HEK293 (cell line): ENCODE results near the gene IL2RG.

ENCODE experiments used
- CTCF ChIA-PET: fragments of 350-600 bp; formaldehyde crosslinking; extraction: SDS; loops from one replicate; lab custom pipeline; 2021; ENCODE audit warnings: antibody characterized with exemption; lab: Yijun Ruan, JAX
- POLR2A ChIA-PET: fragments of 300-600 bp; formaldehyde crosslinking; extraction: SDS; loops from one replicate; lab custom pipeline; 2020; ENCODE audit warnings: antibody characterized with exemption, inconsistent platforms; lab: Yijun Ruan, JAX
- H3K27ac ChIP-seq: fragments of 200-500 bp; sonication (Bioruptor generic); 2 replicates; pipeline ENCODE4 v1.5.1; 2014; ENCODE audit warnings: low read depth, low read length, control low read depth, inconsistent platforms; ENCODE audit errors: extremely low read depth
- H3K36me3 ChIP-seq, 2 experiments: fragments of 200-500 bp in 1 of 2; sonication (Bioruptor generic) in 1 of 2; 1 replicate in 1 of 2; 2 replicates in 1 of 2; pipeline ENCODE4 v1.5.1; 2014 to 2017; ENCODE audit warnings: inconsistent platforms in 2 of 2, low read length in 2 of 2; ENCODE audit not compliant: control insufficient read depth in 2 of 2, insufficient read depth in 1 of 2
- H3K4me1 ChIP-seq: fragments of 200-500 bp; sonication (Bioruptor generic); 2 replicates; pipeline ENCODE4 v1.5.1; 2014; ENCODE audit warnings: mild to moderate bottlenecking, low read length, inconsistent platforms; ENCODE audit not compliant: control insufficient read depth, insufficient read depth
- H3K4me3 ChIP-seq: 2 replicates; pipeline ENCODE4 v1.5.1; 2011; ENCODE audit warnings: low read depth, mild to moderate bottlenecking, control low read depth, low read length, moderate library complexity
- H3K9me3 ChIP-seq: fragments of 200-500 bp; sonication (Bioruptor generic); 2 replicates; pipeline ENCODE4 v1.5.1; 2014; ENCODE audit warnings: low read depth, low read length, inconsistent platforms; ENCODE audit not compliant: control insufficient read depth, insufficient read depth
- KLF16 ChIP-seq: fragments of 450-650 bp; formaldehyde crosslinking; IDR thresholded peaks from 2 replicates; pipeline ENCODE4 v1.5.1; 2017; ENCODE audit warnings: missing biosample characterization, missing genetic modification characterization
- MYNN ChIP-seq: fragments of 450-650 bp; formaldehyde crosslinking; IDR thresholded peaks from 2 replicates; pipeline ENCODE4 v1.5.1; 2016; ENCODE audit warnings: missing biosample characterization, missing genetic modification characterization, borderline replicate concordance
- PATZ1 ChIP-seq: fragments of 450-650 bp; formaldehyde crosslinking; IDR thresholded peaks from 2 replicates; pipeline ENCODE4 v1.5.1; 2016; ENCODE audit warnings: missing biosample characterization, missing genetic modification characterization
- TRIM28 ChIP-seq: IDR thresholded peaks from 2 replicates; pipeline ENCODE4 v1.6.1; 2011; ENCODE audit warnings: low read length, control low read depth, borderline replicate concordance
- WT1 ChIP-seq: fragments of 450-650 bp; formaldehyde crosslinking; IDR thresholded peaks from 2 replicates; pipeline ENCODE4 v1.5.1; 2016; ENCODE audit warnings: missing biosample characterization, missing genetic modification characterization
- ZNF157 ChIP-seq: fragments of 450-650 bp; formaldehyde crosslinking; IDR thresholded peaks from 2 replicates; pipeline ENCODE4 v1.5.1; 2016; ENCODE audit warnings: missing biosample characterization, missing genetic modification characterization
- ZNF174 ChIP-seq: fragments of 450-650 bp; formaldehyde crosslinking; IDR thresholded peaks from 2 replicates; pipeline ENCODE4 v1.5.0; 2017; ENCODE audit warnings: missing biosample characterization, mild to moderate bottlenecking, missing genetic modification characterization
- ZNF23 ChIP-seq: fragments of 450-650 bp; formaldehyde crosslinking; IDR thresholded peaks from 2 replicates; pipeline ENCODE4 v1.5.1; 2016; ENCODE audit warnings: missing biosample characterization, missing genetic modification characterization, borderline replicate concordance
- ZNF350 ChIP-seq: fragments of 450-650 bp; formaldehyde crosslinking; IDR thresholded peaks from 2 replicates; pipeline ENCODE4 v1.5.0; 2017; ENCODE audit warnings: missing biosample characterization, mild to moderate bottlenecking, missing genetic modification characterization
- ZNF362 ChIP-seq: fragments of 450-650 bp; formaldehyde crosslinking; IDR thresholded peaks from 2 replicates; pipeline ENCODE4 v1.5.1; 2016; ENCODE audit warnings: missing biosample characterization, missing genetic modification characterization
- ZNF48 ChIP-seq: fragments of 450-650 bp; formaldehyde crosslinking; IDR thresholded peaks from 2 replicates; pipeline ENCODE4 v1.5.1; 2016; ENCODE audit warnings: missing biosample characterization, missing genetic modification characterization
- ZNF501 ChIP-seq: fragments of 450-650 bp; formaldehyde crosslinking; IDR thresholded peaks from 2 replicates; pipeline ENCODE4 v1.5.1; 2016; ENCODE audit warnings: missing biosample characterization, missing genetic modification characterization
- ZNF529 ChIP-seq: fragments of 450-650 bp; formaldehyde crosslinking; IDR thresholded peaks from 2 replicates; pipeline ENCODE4 v1.5.1; 2017; ENCODE audit warnings: missing genetic modification characterization, missing biosample characterization; ENCODE audit not compliant: insufficient replicate concordance
- ZNF548 ChIP-seq: fragments of 450-650 bp; formaldehyde crosslinking; IDR thresholded peaks from 2 replicates; pipeline ENCODE4 v1.5.1; 2016; ENCODE audit warnings: missing biosample characterization, missing genetic modification characterization
- ZNF610 ChIP-seq: fragments of 450-650 bp; formaldehyde crosslinking; IDR thresholded peaks from 2 replicates; pipeline ENCODE4 v1.5.1; 2016; ENCODE audit warnings: missing biosample characterization, missing genetic modification characterization, borderline replicate concordance
- ZNF623 ChIP-seq: fragments of 450-650 bp; formaldehyde crosslinking; IDR thresholded peaks from 2 replicates; pipeline ENCODE4 v1.5.1; 2016; ENCODE audit warnings: missing biosample characterization, missing genetic modification characterization
- ZNF837 ChIP-seq: fragments of 450-650 bp; formaldehyde crosslinking; IDR thresholded peaks from 2 replicates; pipeline ENCODE4 v1.5.1; 2016; ENCODE audit warnings: missing biosample characterization, missing genetic modification characterization
- ZSCAN30 ChIP-seq: fragments of 450-650 bp; IDR thresholded peaks from 2 replicates; pipeline ENCODE4 v1.5.1; 2018; ENCODE audit warnings: missing biosample characterization, mild to moderate bottlenecking, missing genetic modification characterization, moderate library complexity
- TF ChIP-seq, protein P1 (sequence below): fragments of 450-650 bp; formaldehyde crosslinking; IDR thresholded peaks from 2 replicates; pipeline ENCODE4 v1.5.1; 2016; ENCODE audit warnings: missing biosample characterization, missing genetic modification characterization
- TF ChIP-seq, protein P2 (sequence below): IDR thresholded peaks from 2 replicates; pipeline ENCODE4 v1.6.1; 2011; ENCODE audit warnings: mild to moderate bottlenecking, low read depth, low read length, borderline replicate concordance

The IL2RG gene

GRCh38 chrX:71148278-71148663 is 36.9 kb upstream of the IL2RG start:
- Histone ChIP-seq H3K4me3 (no peak overlapping the region), H3K27ac (no peak overlapping the region), H3K4me1 (no peaks in the 10 kb centered on the region), H3K36me3 (peaks cover 0 to 8% of the 10 kb centered on the region in 2 experiments; a peak in 1 of 3 replicates), H3K9me3 (no peaks in the 10 kb centered on the region)
- TF ChIP-seq ZNF501 (tag by site-specific recombination) (no peak), MYNN (no peak), ZNF174 (no peak), ZNF548 (tag by site-specific recombination) (no peak), TRIM28 (no peak), ZNF610 (tag by site-specific recombination) (no peak), ZSCAN30 (tag by site-specific recombination) (no peak), ZNF23 (tag by site-specific recombination) (no peak), WT1 (no peak), KLF16 (no peak), PATZ1 (tag by site-specific recombination) (no peak), ZNF48 (no peak), ZNF529 (tag by site-specific recombination) (no peak), ZNF837 (tag by site-specific recombination) (no peak), ZNF350 (tag by site-specific recombination) (no peak)
- TF ChIP-seq, protein P1, sequence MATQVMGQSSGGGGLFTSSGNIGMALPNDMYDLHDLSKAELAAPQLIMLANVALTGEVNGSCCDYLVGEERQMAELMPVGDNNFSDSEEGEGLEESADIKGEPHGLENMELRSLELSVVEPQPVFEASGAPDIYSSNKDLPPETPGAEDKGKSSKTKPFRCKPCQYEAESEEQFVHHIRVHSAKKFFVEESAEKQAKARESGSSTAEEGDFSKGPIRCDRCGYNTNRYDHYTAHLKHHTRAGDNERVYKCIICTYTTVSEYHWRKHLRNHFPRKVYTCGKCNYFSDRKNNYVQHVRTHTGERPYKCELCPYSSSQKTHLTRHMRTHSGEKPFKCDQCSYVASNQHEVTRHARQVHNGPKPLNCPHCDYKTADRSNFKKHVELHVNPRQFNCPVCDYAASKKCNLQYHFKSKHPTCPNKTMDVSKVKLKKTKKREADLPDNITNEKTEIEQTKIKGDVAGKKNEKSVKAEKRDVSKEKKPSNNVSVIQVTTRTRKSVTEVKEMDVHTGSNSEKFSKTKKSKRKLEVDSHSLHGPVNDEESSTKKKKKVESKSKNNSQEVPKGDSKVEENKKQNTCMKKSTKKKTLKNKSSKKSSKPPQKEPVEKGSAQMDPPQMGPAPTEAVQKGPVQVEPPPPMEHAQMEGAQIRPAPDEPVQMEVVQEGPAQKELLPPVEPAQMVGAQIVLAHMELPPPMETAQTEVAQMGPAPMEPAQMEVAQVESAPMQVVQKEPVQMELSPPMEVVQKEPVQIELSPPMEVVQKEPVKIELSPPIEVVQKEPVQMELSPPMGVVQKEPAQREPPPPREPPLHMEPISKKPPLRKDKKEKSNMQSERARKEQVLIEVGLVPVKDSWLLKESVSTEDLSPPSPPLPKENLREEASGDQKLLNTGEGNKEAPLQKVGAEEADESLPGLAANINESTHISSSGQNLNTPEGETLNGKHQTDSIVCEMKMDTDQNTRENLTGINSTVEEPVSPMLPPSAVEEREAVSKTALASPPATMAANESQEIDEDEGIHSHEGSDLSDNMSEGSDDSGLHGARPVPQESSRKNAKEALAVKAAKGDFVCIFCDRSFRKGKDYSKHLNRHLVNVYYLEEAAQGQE (tag by site-specific recombination): no peak
- ChIA-PET POLR2A (no interaction called here), CTCF (no interaction called here)

DNA sequence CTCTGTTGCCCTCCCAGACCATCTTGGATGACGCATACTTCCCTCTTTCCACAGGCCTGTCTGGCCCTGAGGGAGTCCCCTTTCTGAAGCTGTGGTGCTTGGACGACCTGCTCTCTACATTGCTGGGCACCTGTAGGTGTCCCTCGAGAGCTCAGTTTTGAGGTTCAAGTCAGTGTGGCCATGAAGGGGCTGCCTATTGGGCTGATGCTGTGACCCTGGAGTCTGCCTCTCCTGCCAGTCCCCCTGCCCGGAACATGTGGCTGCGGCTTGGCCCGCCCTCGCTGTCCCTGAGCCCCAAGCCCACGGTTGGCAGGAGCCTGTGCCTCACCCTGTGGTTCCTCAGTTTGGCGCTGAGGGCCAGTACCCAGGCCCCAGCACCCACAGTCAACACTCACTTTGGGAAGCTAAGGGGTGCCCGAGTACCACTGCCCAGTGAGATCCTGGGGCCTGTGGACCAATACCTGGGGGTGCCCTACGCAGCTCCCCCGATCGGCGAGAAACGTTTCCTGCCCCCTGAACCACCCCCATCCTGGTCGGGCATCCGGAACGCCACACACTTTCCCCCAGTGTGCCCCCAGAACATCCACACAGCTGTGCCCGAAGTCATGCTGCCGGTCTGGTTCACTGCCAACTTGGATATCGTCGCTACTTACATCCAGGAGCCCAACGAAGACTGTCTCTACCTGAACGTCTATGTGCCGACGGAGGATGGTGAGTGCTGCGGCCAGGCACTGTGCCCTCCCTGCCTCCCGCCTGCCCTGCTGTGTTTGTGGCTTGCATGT is 36.3 kb upstream of the IL2RG start:
- no peak overlapping the region for H3K4me3 ChIP-seq
- H3K9me3 ChIP-seq: no peaks in the 10 kb centered on the region
- H3K36me3 ChIP-seq: peaks cover 0 to 10% of the 10 kb centered on the region in 2 experiments; a peak in 1 of 3 replicates
- no peak overlapping the region for H3K27ac ChIP-seq
- TF ChIP-seq ZNF362 (tag by site-specific recombination) (no peak), ZNF157 (no peak), ZNF623 (tag by site-specific recombination) (no peak)
- TF ChIP-seq, protein P2, sequence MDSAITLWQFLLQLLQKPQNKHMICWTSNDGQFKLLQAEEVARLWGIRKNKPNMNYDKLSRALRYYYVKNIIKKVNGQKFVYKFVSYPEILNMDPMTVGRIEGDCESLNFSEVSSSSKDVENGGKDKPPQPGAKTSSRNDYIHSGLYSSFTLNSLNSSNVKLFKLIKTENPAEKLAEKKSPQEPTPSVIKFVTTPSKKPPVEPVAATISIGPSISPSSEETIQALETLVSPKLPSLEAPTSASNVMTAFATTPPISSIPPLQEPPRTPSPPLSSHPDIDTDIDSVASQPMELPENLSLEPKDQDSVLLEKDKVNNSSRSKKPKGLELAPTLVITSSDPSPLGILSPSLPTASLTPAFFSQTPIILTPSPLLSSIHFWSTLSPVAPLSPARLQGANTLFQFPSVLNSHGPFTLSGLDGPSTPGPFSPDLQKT: no peak
- TF ChIP-seq, all 188 proteins: peak for 0
- CTCF ChIA-PET: interaction anchor here (0.5 kb wide), 1 partner anchor 18 kb away, joined by 3 read pairs; no protein-coding TSS in a partner anchor
- POLR2A ChIA-PET: no interaction called here
- H3K4me1 ChIP-seq: no peaks in the 10 kb centered on the region
